Immature natural killer cell (primary cell): ENCODE data around the gene NLGN4X. TPM values are rescaled to one million over a fixed set of nuclear protein-coding genes. Genes with fewer than 3 reads are reported as not detected.

ENCODE experiments used
- DNase-seq, 3 donors: peaks; one replicate each; pipeline ENCODE4 v3.0.0; 2022; ENCODE audit warnings: mixed read lengths in 1 of 3
- H3K27ac Mint-ChIP-seq, 6 donors: one replicate each; pipeline ENCODE4 v1.8.0; 2020; ENCODE audit warnings: mixed read lengths in 6 of 6, mild to moderate bottlenecking in 5 of 6, inconsistent platforms in 4 of 6, moderate library complexity in 3 of 6
- H3K27me3 Mint-ChIP-seq, 3 donors: one replicate each; pipeline ENCODE4 v1.8.0; 2020 to 2021; ENCODE audit warnings: low read depth in 3 of 3, mild to moderate bottlenecking in 3 of 3, mixed read lengths in 3 of 3, moderate library complexity in 3 of 3, inconsistent platforms in 1 of 3
- H3K36me3 Mint-ChIP-seq, 3 donors: one replicate each; pipeline ENCODE4 v1.8.0; 2020; ENCODE audit warnings: mixed read lengths in 3 of 3, inconsistent platforms in 2 of 3, mild to moderate bottlenecking in 2 of 3
- H3K4me1 Mint-ChIP-seq, 2 donors: one replicate each; pipeline ENCODE4 v1.8.0; 2020; ENCODE audit warnings: inconsistent platforms in 2 of 2, mild to moderate bottlenecking in 2 of 2, mixed read lengths in 2 of 2, moderate library complexity in 1 of 2
- H3K4me3 Mint-ChIP-seq, 5 donors: one replicate each; pipeline ENCODE4 v1.8.0; 2020; ENCODE audit warnings: mild to moderate bottlenecking in 5 of 5, mixed read lengths in 5 of 5, inconsistent platforms in 3 of 5, moderate library complexity in 3 of 5
- H3K9me3 Mint-ChIP-seq, 6 donors: one replicate each; pipeline ENCODE4 v1.8.0; 2020; ENCODE audit warnings: mild to moderate bottlenecking in 6 of 6, mixed read lengths in 6 of 6, inconsistent platforms in 4 of 6, moderate library complexity in 3 of 6
- polyA plus RNA-seq, 3 donors: library from polyadenylated mRNA; unstranded; fragments of 300-500 nt; fragmentation: Illumina TruSeq; gene quantifications; one replicate each; pipeline ENCODE4 v1.2.3, GENCODE V29; 2021

The NLGN4X gene
- polyA plus RNA-seq, 3 donors from 2014 or later, result not detected

DNA sequence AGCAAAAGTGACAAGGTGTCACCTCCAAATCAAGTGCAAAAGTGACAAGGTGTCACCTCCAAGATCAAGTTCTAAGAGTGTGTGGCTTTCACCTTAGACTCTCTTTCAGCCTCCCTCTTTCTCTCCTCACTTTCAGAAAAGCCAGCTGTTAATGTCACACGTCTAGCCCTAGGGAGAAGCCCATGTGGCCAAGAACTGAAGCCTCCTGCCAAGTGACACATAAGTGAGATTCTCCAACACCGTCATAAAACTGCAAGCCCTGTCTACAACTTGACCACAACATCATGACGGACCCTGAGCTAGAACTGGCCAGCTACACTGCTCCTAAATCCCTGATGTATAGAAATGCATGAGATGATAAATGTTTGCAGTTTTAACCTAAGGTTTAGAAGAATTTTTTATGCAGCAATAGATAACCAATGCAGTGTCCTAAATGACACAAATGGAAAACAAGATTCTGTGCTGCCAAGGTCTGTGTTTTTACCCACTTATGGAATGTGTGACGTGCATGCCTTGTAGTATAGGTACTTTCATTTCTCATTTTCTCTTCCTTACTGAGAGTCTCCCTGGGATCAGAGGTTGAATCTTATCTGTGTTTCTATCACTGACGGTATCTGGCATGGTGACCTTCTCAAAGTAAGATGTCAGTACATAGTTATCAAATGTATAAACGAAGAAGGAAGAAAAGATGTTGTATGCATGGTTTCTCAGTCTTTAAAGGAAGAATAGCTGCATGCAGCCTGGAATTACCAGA lies 25.0 kb downstream of the NLGN4X start:
- Mint-ChIP-seq H3K4me1 (no peaks in the 10 kb centered on the region), H3K9me3 (no peaks in the 10 kb centered on the region), H3K4me3 (no peak overlapping the region), H3K27me3 (no peaks in the 10 kb centered on the region), H3K36me3 (no peaks in the 10 kb centered on the region), H3K27ac (no peak overlapping the region)
- DNase-seq, result no peak

DNA sequence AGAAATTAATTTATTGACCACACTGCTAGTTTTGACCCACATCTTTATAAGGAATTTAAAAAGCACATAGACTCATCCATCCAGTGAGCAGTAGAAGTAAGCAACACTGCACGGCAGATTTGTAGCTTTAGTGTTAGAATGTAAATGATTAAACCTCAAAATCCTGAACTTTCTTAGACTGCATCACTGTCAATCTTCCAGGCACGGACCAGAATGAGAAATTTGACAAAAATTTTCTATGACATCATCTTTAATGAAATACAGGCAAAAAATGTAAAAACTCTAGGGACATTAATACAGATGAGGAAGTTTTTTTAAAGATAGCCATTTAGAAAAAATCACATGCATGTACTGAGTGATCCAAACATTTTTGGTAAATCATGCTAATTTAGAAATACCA lies 29.2 kb downstream of the NLGN4X start:
- Mint-ChIP-seq H3K4me3 (no peak overlapping the region), H3K27ac (no peak overlapping the region), H3K4me1 (no peaks in the 10 kb centered on the region), H3K9me3 (peaks cover 0 to 9% (median 5%) of the 10 kb centered on the region in 6 donors), H3K36me3 (no peaks in the 10 kb centered on the region), H3K27me3 (no peaks in the 10 kb centered on the region)
- no peak for DNase-seq

DNA sequence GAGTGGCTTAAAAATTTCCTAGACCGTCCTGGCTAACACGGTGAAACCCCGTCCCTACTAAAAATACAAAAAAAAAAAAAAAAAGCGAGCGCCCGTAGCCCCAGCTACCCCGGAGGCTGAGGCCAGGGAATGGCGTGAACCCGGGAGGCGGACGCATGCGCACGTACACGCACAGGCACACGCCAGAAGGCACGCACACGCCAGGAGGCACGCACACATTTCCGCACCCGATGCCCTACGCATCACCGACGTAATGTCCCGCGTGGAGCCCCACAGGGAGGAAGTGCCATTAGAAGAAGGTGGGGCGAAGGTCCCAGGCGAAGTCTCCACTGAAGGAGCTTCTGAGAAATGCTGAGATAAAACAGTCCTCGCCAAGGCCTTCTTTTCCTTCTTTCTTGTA lies 41.4 kb downstream of the NLGN4X start:
- DNase-seq, result no peak
- no peaks in the 10 kb centered on the region for H3K36me3 Mint-ChIP-seq
- H3K4me3 Mint-ChIP-seq, result no peak overlapping the region
- no peak overlapping the region for H3K27ac Mint-ChIP-seq
- H3K9me3 Mint-ChIP-seq, result peaks cover 0 to 17% (median 5%) of the 10 kb centered on the region in 6 donors
- H3K4me1 Mint-ChIP-seq, result no peaks in the 10 kb centered on the region
- H3K27me3 Mint-ChIP-seq, result peaks cover 0 to 2% (median 0%) of the 10 kb centered on the region in 3 donors

DNA sequence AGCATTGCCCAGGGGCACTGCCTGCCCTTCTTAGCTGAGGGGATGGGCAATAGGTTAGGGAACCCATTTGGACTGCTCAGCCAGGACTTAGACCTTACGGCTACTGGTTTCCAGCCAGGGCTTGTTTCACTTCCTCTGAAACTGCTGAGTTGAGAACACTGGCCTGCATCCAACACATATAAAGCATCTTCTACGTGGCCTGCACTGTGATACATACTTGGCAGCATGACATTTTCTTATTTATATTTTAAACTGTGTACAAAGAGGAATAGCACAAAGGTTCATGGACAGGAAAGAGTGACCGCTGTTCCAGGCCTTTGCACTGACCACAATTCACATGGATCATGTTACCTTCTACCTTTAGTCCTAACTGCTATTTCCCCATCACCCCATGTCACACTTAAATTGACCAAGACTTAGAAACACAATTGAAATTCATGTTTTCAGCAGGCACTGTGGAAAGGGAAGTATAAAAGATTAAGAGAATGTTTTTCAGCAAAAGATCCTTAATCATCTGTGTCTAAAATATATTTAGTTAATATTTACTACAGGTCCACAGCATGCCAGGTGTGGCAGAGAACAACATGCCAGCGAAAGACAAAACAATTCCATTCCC lies 43.7 kb downstream of the NLGN4X start:
- Mint-ChIP-seq H3K27me3 (no peaks in the 10 kb centered on the region), H3K36me3 (no peaks in the 10 kb centered on the region), H3K4me1 (no peaks in the 10 kb centered on the region), H3K27ac (no peak overlapping the region), H3K9me3 (peaks cover 0 to 11% (median 4%) of the 10 kb centered on the region in 6 donors), H3K4me3 (no peak overlapping the region)
- DNase-seq, result no peak

DNA sequence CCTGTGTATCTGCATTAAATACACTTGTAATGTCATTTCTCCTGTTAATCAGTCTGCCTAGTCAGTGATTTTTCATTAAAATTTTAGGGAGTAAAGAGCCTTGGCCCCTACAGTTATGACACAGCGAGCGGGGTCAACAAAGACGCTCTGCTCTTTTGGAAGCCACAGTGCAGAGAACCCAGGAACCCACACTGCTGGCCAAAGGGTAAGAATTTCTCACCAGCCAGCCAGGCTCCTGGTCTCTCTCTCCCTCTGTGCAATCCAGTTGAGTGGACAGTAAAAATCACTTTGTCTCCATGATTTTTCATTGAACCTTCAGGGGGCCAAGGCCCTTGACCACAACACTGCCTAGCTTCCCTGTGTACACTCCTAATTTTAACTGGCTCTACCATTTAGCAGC lies 52.8 kb downstream of the NLGN4X start:
- Mint-ChIP-seq H3K36me3 (no peaks in the 10 kb centered on the region), H3K27me3 (peaks cover 0 to 4% (median 2%) of the 10 kb centered on the region in 3 donors), H3K27ac (no peak overlapping the region), H3K4me1 (no peaks in the 10 kb centered on the region), H3K9me3 (peaks cover 4 to 31% (median 8%) of the 10 kb centered on the region in 6 donors), H3K4me3 (no peak overlapping the region)
- no peak for DNase-seq

DNA sequence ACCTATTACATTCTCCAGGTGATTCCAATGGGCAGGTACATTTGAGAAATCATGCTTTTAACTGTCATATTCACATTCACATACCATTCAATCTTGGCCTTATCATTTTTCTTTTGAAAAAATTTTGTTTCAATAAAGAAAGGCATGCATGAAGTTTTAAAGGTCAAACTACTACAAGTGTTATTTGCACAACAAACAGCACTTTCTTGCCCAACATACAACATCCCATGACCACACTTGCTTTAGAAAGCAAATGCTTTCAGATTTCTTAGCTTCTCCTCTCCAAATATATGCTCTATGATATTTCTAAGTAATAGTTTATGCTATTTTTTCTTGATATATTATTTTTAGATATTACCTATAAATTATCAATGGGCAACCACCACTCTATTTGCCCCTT lies 58.2 kb downstream of the NLGN4X start:
- peaks cover 0 to 23% (median 4%) of the 10 kb centered on the region in 6 donors for H3K9me3 Mint-ChIP-seq

DNA sequence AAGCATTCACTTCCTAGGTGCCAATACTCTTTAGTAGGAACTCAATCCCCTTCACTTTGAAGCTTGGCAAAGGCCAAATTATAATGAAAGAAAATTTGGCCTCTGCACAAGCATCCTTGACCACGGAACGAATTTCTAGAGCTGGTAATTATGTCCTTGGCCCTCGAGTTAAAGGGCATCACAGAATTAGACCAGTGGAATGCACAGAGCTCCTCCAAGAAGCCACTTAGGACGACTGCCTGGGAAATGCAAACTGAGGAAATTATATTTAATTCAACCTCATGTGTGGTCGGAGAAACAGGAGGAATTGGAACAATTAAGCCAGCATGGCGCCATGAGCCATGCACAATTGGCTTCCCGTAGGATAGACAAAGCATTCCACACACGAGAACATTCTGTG lies 59.3 kb downstream of the NLGN4X start:
- peaks cover 0 to 2% (median 0%) of the 10 kb centered on the region in 3 donors for H3K27me3 Mint-ChIP-seq
- no peak overlapping the region for H3K27ac Mint-ChIP-seq
- no peak for DNase-seq
- H3K4me1 Mint-ChIP-seq, result no peaks in the 10 kb centered on the region
- peaks cover 0 to 16% (median 4%) of the 10 kb centered on the region in 6 donors for H3K9me3 Mint-ChIP-seq
- H3K4me3 Mint-ChIP-seq, result no peak overlapping the region
- no peaks in the 10 kb centered on the region for H3K36me3 Mint-ChIP-seq

More for the DNA sequence above, 58.2 kb downstream of the NLGN4X start:
- no peaks in the 10 kb centered on the region for H3K4me1 Mint-ChIP-seq
- peaks cover 0 to 2% (median 0%) of the 10 kb centered on the region in 3 donors for H3K27me3 Mint-ChIP-seq
- no peak overlapping the region for H3K4me3 Mint-ChIP-seq
- H3K27ac Mint-ChIP-seq, result no peak overlapping the region
- DNase-seq, result no peak
- H3K36me3 Mint-ChIP-seq, result no peaks in the 10 kb centered on the region

DNA sequence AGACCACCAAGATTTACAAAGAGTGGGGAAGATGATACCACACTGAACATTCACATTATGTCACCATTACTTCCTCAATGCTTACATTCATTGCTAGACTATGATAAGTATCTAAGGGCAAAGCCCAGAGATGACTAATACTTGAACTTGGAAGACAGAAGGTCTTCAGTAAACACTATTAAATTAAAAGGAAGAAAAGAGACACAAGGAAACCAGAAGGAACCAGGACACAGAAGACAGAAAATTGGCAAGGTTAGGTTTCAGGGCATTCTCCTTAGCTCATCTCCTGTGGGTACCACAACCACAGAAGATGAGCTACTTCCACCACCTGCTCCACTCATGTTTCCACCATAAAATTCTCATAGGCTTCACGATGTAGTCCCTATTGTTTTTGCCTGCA lies 64.9 kb downstream of the NLGN4X start:
- Mint-ChIP-seq H3K27ac (no peak overlapping the region), H3K36me3 (no peaks in the 10 kb centered on the region), H3K9me3 (peaks cover 0 to 7% (median 3%) of the 10 kb centered on the region in 6 donors), H3K27me3 (no peaks in the 10 kb centered on the region), H3K4me1 (no peaks in the 10 kb centered on the region), H3K4me3 (no peak overlapping the region)
- DNase-seq, result no peak

DNA sequence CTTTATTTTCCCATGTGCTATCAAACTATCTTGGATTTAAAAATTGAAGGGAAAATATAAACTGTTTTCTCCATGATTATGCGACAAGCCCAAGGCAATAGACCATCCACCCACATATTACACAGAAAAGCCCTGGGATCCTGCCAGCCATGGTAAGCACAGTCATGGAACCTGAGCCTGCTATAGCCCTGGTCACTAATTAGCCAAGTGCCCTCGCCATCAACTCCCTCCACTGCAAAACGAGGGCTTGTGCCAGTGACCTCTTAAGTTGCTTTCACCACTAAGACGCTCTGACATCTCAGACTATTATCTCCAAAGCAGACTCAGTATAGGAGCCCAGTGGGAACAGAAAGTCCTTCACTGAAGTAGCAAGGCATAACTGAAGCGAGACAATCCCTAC lies 69.2 kb downstream of the NLGN4X start:
- Mint-ChIP-seq H3K9me3 (peaks cover 0 to 12% (median 0%) of the 10 kb centered on the region in 6 donors), H3K4me1 (no peaks in the 10 kb centered on the region), H3K36me3 (no peaks in the 10 kb centered on the region), H3K27me3 (peaks cover 0 to 3% (median 0%) of the 10 kb centered on the region in 3 donors), H3K27ac (peak overlapping the region in 1 of 6 donors; percentile 35), H3K4me3 (no peak overlapping the region)
- no peak for DNase-seq

DNA sequence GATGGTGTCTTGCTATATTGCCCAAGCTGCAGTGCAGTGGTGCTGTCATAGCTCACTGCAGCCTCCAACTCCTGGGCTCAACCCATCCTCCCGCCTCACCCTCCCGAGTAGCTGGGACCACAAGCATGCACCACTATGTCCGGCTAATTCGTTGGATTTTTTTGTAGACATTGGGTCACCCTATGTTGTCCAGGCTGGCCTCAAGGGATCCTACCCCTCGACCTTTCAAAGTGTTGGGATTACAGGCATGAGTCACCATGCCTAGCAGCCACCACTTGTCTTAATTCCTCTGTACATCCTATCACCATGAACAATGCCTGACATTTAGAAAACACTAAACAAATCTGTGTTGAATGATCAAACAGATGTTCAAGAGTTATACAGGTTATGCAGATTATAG lies 76.7 kb downstream of the NLGN4X start:
- no peak overlapping the region for H3K27ac Mint-ChIP-seq

DNA sequence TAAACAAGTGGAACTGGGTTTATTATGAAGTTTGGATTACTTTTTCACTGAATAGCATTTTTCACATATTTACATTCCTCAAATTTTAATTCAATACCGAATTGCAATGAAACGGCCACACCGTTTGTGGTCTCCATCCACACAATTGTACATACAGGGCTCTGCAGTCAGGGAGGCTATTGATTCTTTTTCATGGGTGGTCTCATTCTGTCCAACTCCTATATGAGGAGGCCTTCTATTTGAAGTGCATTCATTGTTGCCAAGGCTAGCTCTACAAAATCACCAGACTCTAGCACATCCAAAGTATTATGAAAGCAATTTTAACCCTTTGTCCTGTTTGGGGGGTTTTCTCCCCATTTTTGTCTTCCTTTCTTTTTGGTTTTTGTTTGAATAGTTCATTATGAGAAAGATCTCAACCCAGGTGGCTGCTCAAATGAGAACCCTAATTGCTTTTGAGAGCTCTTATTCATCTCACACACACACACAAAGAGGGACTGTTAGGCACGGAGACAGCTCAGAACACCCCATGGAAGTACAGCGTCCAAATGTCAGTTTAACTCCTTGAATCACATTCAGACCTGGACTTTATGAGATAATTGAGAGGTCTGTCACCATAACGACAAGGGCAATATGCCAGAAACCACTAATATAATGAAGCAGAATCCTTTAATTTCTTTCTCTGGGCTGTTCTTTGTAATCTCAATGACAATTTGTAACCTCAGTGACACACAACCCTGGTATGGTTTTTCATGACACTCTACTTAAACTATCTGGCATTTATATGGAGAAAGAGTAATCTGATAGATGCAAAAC lies 79.4 kb downstream of the NLGN4X start:
- Mint-ChIP-seq H3K9me3 (peaks cover 0 to 12% (median 5%) of the 10 kb centered on the region in 6 donors), H3K27me3 (peaks cover 0 to 5% (median 4%) of the 10 kb centered on the region in 3 donors), H3K4me1 (no peaks in the 10 kb centered on the region), H3K4me3 (no peak overlapping the region), H3K27ac (no peak overlapping the region), H3K36me3 (no peaks in the 10 kb centered on the region)
- no peak for DNase-seq

More for the DNA sequence above, 76.7 kb downstream of the NLGN4X start:
- DNase-seq, result no peak
- peaks cover 0 to 12% (median 3%) of the 10 kb centered on the region in 6 donors for H3K9me3 Mint-ChIP-seq
- no peak overlapping the region for H3K4me3 Mint-ChIP-seq
- peaks cover 0 to 5% (median 3%) of the 10 kb centered on the region in 3 donors for H3K27me3 Mint-ChIP-seq
- H3K4me1 Mint-ChIP-seq, result no peaks in the 10 kb centered on the region
- H3K36me3 Mint-ChIP-seq, result no peaks in the 10 kb centered on the region

DNA sequence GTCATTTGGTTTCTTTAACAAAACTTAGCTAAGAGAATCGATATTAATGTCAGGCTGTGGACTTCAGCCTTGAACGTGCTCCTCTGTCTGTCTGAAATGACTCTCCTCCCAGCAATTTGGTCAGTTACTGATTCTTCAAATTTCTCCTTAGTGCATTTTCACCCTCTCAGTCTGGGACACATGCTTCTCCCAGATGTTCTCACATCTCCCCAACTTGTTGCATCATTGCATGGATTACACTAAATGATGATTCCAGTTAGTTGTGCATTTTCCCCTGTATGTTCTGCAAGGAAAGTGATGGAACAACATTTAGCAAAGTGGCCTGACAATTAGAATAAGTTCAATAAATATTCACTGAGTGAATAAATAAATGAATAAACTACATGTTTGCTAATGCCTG lies 94.4 kb downstream of the NLGN4X start:
- Mint-ChIP-seq H3K36me3 (no peaks in the 10 kb centered on the region), H3K4me3 (no peak overlapping the region), H3K27ac (no peak overlapping the region), H3K27me3 (no peaks in the 10 kb centered on the region), H3K9me3 (peaks cover 0 to 15% (median 4%) of the 10 kb centered on the region in 6 donors), H3K4me1 (no peaks in the 10 kb centered on the region)
- no peak for DNase-seq

DNA sequence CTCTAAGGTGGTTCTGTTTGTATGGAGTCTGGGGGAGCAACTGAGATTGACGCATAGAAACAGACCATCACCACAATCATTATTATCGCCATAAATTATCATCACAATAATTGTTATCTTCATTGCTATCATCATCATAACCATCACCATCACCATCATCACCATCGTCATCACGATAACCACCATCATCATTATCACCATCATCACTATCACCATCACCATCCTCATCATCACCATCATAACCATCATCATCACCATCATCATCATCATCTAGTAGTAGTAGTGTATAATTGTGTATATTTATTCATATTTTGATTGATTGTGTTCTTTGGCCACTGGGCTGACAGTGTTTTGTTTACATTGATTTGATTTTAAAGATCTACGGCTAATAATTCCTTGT lies 95.7 kb downstream of the NLGN4X start:
- Mint-ChIP-seq H3K9me3 (peaks cover 0 to 15% (median 4%) of the 10 kb centered on the region in 6 donors), H3K4me3 (no peak overlapping the region), H3K27me3 (no peaks in the 10 kb centered on the region), H3K27ac (no peak overlapping the region), H3K4me1 (no peaks in the 10 kb centered on the region), H3K36me3 (no peaks in the 10 kb centered on the region)
- no peak for DNase-seq

DNA sequence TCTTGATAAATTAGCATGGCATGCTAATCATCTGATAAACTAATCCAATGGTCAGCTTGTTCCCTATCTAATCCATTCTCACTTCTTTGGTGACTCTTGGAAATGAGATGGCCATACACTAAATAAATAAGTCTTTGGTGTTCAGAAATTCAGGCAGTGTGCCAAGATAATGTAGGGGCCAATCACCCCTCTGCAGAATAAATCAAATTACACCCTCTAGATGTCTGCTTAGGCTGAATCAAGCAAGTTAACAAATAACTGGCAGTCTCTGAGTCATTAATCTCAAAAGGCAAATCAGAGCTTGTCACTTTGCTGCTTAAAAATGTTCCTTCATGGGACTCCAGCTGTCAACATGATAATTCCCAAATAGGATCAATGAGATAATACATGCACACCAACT lies 97.4 kb downstream of the NLGN4X start:
- H3K27me3 Mint-ChIP-seq, result no peaks in the 10 kb centered on the region
- no peak for DNase-seq
- peaks cover 0 to 15% (median 4%) of the 10 kb centered on the region in 6 donors for H3K9me3 Mint-ChIP-seq
- H3K4me1 Mint-ChIP-seq, result no peaks in the 10 kb centered on the region
- no peak overlapping the region for H3K27ac Mint-ChIP-seq
- no peaks in the 10 kb centered on the region for H3K36me3 Mint-ChIP-seq
- no peak overlapping the region for H3K4me3 Mint-ChIP-seq
